ENCODE data around the gene EREG. TPM values are rescaled to one million over a fixed set of nuclear protein-coding genes. Genes with fewer than 3 reads are reported as not detected.

Gene EREG
- total and polyA plus RNA-seq, 4 donors = 0.51 TPM; not detected in 3

DNA sequence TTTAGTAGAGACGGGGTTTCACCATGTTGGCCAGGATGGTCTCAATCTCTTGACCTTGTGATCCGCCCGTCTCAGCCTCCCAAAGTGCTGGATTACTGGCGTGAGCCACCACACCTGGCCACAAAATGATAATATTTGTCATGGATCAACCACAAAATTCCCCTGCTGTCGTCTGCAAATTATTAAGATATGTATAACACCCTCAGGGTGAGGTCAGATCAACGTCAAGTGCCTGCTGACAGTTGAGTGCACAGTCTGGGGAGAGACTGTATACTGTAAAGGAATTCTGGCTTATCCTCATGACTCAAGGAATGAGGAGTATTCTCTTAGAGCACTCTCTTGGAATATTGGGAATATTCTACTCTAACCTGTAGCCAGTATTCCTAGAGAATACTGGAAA lies 45.5 kb upstream of the EREG start:
- DNase-seq (ENCODE audit: low spot score) = no peak
- Histone ChIP-seq H3K4me1 (ENCODE audit: control insufficient read depth in 4 of 4, insufficient read depth in 4 of 4, low read length in 3 of 4) (no peaks in the 10 kb centered on the region), H3K36me3 (ENCODE audit: control insufficient read depth in 4 of 4, insufficient read depth in 3 of 4, low read depth in 1 of 4, low read length in 3 of 4) (no peaks in the 10 kb centered on the region), H3K4me3 (ENCODE audit: low read depth in 1 of 3, low read length in 3 of 3) (no peak overlapping the region), H3K9me3 (ENCODE audit: control insufficient read depth in 4 of 4, low read length in 3 of 4) (no peaks in the 10 kb centered on the region), H3K27me3 (ENCODE audit: control insufficient read depth in 4 of 4, insufficient read depth in 4 of 4, low read length in 3 of 4) (peaks cover 0 to 3% (median 0%) of the 10 kb centered on the region in 4 donors), H3K9ac (ENCODE audit: low read depth in 1 of 2, low read length in 2 of 2) (no peak overlapping the region), H3K27ac (ENCODE audit: low read depth in 1 of 2, low read length in 2 of 2) (no peak overlapping the region)
- 86% methylated on average over 6 of the region's 6 CpGs for WGBS
- TF ChIP-seq, protein P1, sequence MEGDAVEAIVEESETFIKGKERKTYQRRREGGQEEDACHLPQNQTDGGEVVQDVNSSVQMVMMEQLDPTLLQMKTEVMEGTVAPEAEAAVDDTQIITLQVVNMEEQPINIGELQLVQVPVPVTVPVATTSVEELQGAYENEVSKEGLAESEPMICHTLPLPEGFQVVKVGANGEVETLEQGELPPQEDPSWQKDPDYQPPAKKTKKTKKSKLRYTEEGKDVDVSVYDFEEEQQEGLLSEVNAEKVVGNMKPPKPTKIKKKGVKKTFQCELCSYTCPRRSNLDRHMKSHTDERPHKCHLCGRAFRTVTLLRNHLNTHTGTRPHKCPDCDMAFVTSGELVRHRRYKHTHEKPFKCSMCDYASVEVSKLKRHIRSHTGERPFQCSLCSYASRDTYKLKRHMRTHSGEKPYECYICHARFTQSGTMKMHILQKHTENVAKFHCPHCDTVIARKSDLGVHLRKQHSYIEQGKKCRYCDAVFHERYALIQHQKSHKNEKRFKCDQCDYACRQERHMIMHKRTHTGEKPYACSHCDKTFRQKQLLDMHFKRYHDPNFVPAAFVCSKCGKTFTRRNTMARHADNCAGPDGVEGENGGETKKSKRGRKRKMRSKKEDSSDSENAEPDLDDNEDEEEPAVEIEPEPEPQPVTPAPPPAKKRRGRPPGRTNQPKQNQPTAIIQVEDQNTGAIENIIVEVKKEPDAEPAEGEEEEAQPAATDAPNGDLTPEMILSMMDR (IDR thresholded peaks at IDR 0.05; ENCODE audit: low read depth, low read length, missing input control) = no peak
- no peak for TF ChIP-seq TAF1 (conservative IDR thresholded peaks at IDR 0.05)
- TF ChIP-seq, protein P2, sequence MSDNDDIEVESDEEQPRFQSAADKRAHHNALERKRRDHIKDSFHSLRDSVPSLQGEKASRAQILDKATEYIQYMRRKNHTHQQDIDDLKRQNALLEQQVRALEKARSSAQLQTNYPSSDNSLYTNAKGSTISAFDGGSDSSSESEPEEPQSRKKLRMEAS (IDR thresholded peaks at IDR 0.05) = no peak

DNA sequence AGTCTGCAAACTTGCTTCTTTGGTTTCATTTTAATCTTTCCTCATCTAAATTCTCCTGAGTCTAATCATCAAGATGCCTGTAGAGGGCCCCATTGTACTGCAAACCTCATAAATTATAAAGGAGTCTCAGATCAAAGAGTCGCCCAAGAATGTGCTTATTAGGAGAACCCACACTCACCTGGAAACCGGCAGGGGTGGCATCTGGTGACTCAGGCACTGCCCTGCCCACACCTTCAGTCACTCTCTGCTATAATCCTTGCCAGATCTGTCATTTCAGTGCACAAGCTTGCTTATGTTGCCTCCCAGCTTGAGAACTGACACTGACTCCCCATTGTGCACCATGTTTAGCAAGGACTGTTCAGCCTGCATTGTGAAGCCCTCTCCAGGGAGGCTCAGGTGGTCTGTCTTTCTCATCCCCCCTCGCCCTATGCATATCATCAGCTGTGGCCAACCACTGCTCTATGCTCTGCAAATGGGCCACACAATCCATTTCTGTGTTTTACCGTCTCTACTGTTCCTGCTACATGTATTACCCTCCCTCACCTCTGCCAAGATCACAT lies 44.3 kb upstream of the EREG start:
- Histone ChIP-seq H3K27ac (ENCODE audit: low read depth in 1 of 2, low read length in 2 of 2) (no peak overlapping the region), H3K4me3 (ENCODE audit: low read depth in 1 of 3, low read length in 3 of 3) (no peak overlapping the region), H3K36me3 (ENCODE audit: control insufficient read depth in 4 of 4, insufficient read depth in 3 of 4, low read depth in 1 of 4, low read length in 3 of 4) (no peaks in the 10 kb centered on the region), H3K27me3 (ENCODE audit: control insufficient read depth in 4 of 4, insufficient read depth in 4 of 4, low read length in 3 of 4) (peaks cover 0 to 3% (median 0%) of the 10 kb centered on the region in 4 donors), H3K9me3 (ENCODE audit: control insufficient read depth in 4 of 4, low read length in 3 of 4) (no peaks in the 10 kb centered on the region), H3K4me1 (ENCODE audit: control insufficient read depth in 4 of 4, insufficient read depth in 4 of 4, low read length in 3 of 4) (no peaks in the 10 kb centered on the region), H3K9ac (ENCODE audit: low read depth in 1 of 2, low read length in 2 of 2) (no peak overlapping the region)
- TF ChIP-seq, protein P1 (IDR thresholded peaks at IDR 0.05; ENCODE audit: low read depth, low read length, missing input control) = peak; percentile 20
- peak; percentile 49 to 56 for TF ChIP-seq RAD21 (IDR thresholded peaks at IDR 0.05)
- TF ChIP-seq, protein P3, sequence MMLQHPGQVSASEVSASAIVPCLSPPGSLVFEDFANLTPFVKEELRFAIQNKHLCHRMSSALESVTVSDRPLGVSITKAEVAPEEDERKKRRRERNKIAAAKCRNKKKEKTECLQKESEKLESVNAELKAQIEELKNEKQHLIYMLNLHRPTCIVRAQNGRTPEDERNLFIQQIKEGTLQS (IDR thresholded peaks at IDR 0.05) = no peak
- 48% methylated on average over 4 of the region's 4 CpGs for whole genome bisulfite sequencing
- DNase-seq (ENCODE audit: low spot score) = no peak

DNA sequence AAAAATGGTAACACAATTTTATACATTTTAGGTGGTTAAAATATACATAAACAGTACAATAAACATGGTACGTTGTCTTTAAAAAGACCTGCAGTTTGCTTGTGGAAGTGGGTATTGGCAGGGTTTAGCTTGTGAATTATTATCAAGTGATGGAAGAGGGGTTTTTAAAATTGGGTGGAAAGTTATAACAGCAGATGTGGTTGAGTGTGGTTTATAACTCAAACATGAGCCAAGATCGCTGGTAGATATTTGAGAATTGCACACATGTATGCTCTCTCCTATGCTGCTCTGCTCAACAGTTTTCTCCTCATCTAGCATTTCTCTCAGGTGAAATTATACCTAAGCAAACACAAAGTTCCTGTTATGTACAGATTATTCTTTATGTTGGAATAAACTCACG lies 42.6 kb upstream of the EREG start:
- Histone ChIP-seq H3K9ac (ENCODE audit: low read depth in 1 of 2, low read length in 2 of 2) (no peak overlapping the region), H3K27me3 (ENCODE audit: control insufficient read depth in 4 of 4, insufficient read depth in 4 of 4, low read length in 3 of 4) (peaks cover 0 to 3% (median 0%) of the 10 kb centered on the region in 4 donors), H3K9me3 (ENCODE audit: control insufficient read depth in 4 of 4, low read length in 3 of 4) (no peaks in the 10 kb centered on the region), H3K36me3 (ENCODE audit: control insufficient read depth in 4 of 4, insufficient read depth in 3 of 4, low read depth in 1 of 4, low read length in 3 of 4) (no peaks in the 10 kb centered on the region), H3K4me1 (ENCODE audit: control insufficient read depth in 4 of 4, insufficient read depth in 4 of 4, low read length in 3 of 4) (no peaks in the 10 kb centered on the region), H3K27ac (ENCODE audit: low read depth in 1 of 2, low read length in 2 of 2) (no peak overlapping the region), H3K4me3 (ENCODE audit: low read depth in 1 of 3, low read length in 3 of 3) (no peak overlapping the region)
- no peak for TF ChIP-seq TAF1 (conservative IDR thresholded peaks at IDR 0.05)
- TF ChIP-seq JUND (IDR thresholded peaks at IDR 0.05) = no peak
- no peak for TF ChIP-seq RXRA (IDR thresholded peaks at IDR 0.05)
- no peak for TF ChIP-seq GABPA (IDR thresholded peaks at IDR 0.05 in 1 of 2, conservative IDR thresholded peaks at IDR 0.05 in 1 of 2)
- TF ChIP-seq NR2F2 (IDR thresholded peaks at IDR 0.05) = no peak
- TF ChIP-seq HNF4A (conservative IDR thresholded peaks at IDR 0.05) = no peak
- TF ChIP-seq RAD21 (IDR thresholded peaks at IDR 0.05) = no peak
- TF ChIP-seq, protein P4, sequence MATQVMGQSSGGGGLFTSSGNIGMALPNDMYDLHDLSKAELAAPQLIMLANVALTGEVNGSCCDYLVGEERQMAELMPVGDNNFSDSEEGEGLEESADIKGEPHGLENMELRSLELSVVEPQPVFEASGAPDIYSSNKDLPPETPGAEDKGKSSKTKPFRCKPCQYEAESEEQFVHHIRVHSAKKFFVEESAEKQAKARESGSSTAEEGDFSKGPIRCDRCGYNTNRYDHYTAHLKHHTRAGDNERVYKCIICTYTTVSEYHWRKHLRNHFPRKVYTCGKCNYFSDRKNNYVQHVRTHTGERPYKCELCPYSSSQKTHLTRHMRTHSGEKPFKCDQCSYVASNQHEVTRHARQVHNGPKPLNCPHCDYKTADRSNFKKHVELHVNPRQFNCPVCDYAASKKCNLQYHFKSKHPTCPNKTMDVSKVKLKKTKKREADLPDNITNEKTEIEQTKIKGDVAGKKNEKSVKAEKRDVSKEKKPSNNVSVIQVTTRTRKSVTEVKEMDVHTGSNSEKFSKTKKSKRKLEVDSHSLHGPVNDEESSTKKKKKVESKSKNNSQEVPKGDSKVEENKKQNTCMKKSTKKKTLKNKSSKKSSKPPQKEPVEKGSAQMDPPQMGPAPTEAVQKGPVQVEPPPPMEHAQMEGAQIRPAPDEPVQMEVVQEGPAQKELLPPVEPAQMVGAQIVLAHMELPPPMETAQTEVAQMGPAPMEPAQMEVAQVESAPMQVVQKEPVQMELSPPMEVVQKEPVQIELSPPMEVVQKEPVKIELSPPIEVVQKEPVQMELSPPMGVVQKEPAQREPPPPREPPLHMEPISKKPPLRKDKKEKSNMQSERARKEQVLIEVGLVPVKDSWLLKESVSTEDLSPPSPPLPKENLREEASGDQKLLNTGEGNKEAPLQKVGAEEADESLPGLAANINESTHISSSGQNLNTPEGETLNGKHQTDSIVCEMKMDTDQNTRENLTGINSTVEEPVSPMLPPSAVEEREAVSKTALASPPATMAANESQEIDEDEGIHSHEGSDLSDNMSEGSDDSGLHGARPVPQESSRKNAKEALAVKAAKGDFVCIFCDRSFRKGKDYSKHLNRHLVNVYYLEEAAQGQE (IDR thresholded peaks at IDR 0.05) = no peak
- TF ChIP-seq, protein P3 (IDR thresholded peaks at IDR 0.05) = no peak
- TF ChIP-seq, protein P5, sequence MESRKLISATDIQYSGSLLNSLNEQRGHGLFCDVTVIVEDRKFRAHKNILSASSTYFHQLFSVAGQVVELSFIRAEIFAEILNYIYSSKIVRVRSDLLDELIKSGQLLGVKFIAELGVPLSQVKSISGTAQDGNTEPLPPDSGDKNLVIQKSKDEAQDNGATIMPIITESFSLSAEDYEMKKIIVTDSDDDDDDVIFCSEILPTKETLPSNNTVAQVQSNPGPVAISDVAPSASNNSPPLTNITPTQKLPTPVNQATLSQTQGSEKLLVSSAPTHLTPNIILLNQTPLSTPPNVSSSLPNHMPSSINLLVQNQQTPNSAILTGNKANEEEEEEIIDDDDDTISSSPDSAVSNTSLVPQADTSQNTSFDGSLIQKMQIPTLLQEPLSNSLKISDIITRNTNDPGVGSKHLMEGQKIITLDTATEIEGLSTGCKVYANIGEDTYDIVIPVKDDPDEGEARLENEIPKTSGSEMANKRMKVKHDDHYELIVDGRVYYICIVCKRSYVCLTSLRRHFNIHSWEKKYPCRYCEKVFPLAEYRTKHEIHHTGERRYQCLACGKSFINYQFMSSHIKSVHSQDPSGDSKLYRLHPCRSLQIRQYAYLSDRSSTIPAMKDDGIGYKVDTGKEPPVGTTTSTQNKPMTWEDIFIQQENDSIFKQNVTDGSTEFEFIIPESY (IDR thresholded peaks at IDR 0.05) = no peak
- 79% methylated on average over 3 of the region's 3 CpGs for WGBS
- DNase-seq (ENCODE audit: low spot score) = no peak
